GDM1 (cell line): ENCODE data around the gene DCUN1D5.
"Not testable (repeated sequence)": the region's sequence is repeated elsewhere in the genome, so short reads cannot be mapped to it uniquely, and the experiment has no call there.

Source experiments
- DNase-seq: peaks from one replicate; lab custom pipeline; 2025; lab: John Stamatoyannopoulos, UW

Gene DCUN1D5

GRCh38 chr11:103055221-103055890 is 36.6 kb downstream of the DCUN1D5 start:
- DNase-seq = no peak

GRCh38 chr11:103053997-103054396 is 38.0 kb downstream of the DCUN1D5 start:
- DNase-seq = no peak

- no peak for DNase-seq
Measured at GRCh38 chr11:103051981-103052380, 40.0 kb downstream of the DCUN1D5 start.

GRCh38 chr11:103051151-103051801 is 40.7 kb downstream of the DCUN1D5 start:
- no peak for DNase-seq

GRCh38 chr11:103050351-103050750 is 41.6 kb downstream of the DCUN1D5 start:
- no peak for DNase-seq

GRCh38 chr11:103047837-103048236 is 44.1 kb downstream of the DCUN1D5 start:
- no peak for DNase-seq

GRCh38 chr11:103043826-103044678 is 47.9 kb downstream of the DCUN1D5 start:
- no peak for DNase-seq

GRCh38 chr11:103042161-103042560 is 49.8 kb downstream of the DCUN1D5 start:
- DNase-seq = no peak

GRCh38 chr11:103035791-103036434 is 56.0 kb downstream of the DCUN1D5 start:
- DNase-seq = peak; percentile 25

GRCh38 chr11:103035216-103035615 is 56.7 kb downstream of the DCUN1D5 start:
- DNase-seq = no peak

- DNase-seq = no peak
Measured at GRCh38 chr11:103031834-103032233, 60.1 kb downstream of the DCUN1D5 start.

GRCh38 chr11:103029401-103029800 is 62.6 kb downstream of the DCUN1D5 start:
- no peak for DNase-seq

- not testable (repeated sequence) for DNase-seq
Measured at GRCh38 chr11:103028304-103029020, 63.5 kb downstream of the DCUN1D5 start.

- DNase-seq = no peak
Measured at GRCh38 chr11:103024086-103024485, 67.9 kb downstream of the DCUN1D5 start.

- no peak for DNase-seq
Measured at GRCh38 chr11:103016031-103016430, 75.9 kb downstream of the DCUN1D5 start.

- DNase-seq = no peak
Measured at GRCh38 chr11:103013421-103013820, 78.5 kb downstream of the DCUN1D5 start.
